H1 (cell line): ENCODE results near the gene DNAAF6. TPM values are rescaled to one million over a fixed set of nuclear protein-coding genes. Genes with fewer than 3 reads are reported as not detected.
A peak's percentile ranks its signal among the peaks of the same experiment; 100 is the strongest.

Experiments used
- CTCF ChIA-PET: fragments of 300-600 bp; sonication (Branson Sonifier 250); formaldehyde crosslinking; loops from one replicate; lab custom pipeline; 2021; ENCODE audit not compliant: partially characterized antibody; lab: Charles Lee
- POLR2A ChIA-PET: fragments of 300-600 bp; sonication (Branson Sonifier 250); formaldehyde crosslinking; loops from one replicate; lab custom pipeline; 2021; ENCODE audit warnings: inconsistent platforms; ENCODE audit not compliant: partially characterized antibody; lab: Charles Lee
- DNase-seq, 2 experiments: peaks; one replicate each; pipeline versions ENCODE4 v3.0.0 to v3.0.0-alpha.2; 2010 to 2022; ENCODE audit warnings: low spot score in 2 of 2, low read depth in 1 of 2, mixed read lengths in 1 of 2
- FAIRE-seq: peaks from 2 replicates; lab custom pipeline; 2011; peaks lifted over from hg19 to GRCh38; lab: Jason Lieb, UNC
- H2AFZ ChIP-seq: 2 replicates; pipeline ENCODE4 v1.8.1; 2012; ENCODE audit warnings: low read length, inconsistent platforms
- H2AK5ac ChIP-seq: 2 replicates; pipeline ENCODE4 v1.6.1; 2013; ENCODE audit warnings: low read depth, low read length
- H2BK120ac ChIP-seq: replicated peaks from 2 replicates; pipeline ENCODE3; 2013; ENCODE audit warnings: low read depth, low read length, inconsistent platforms
- H2BK12ac ChIP-seq: 2 replicates; pipeline ENCODE4 v1.6.1; 2013; ENCODE audit warnings: low read depth, low read length
- H2BK15ac ChIP-seq: 2 replicates; pipeline ENCODE4 v1.6.1; 2013; ENCODE audit warnings: low read length
- H2BK20ac ChIP-seq: 2 replicates; pipeline ENCODE4 v1.6.1; 2013; ENCODE audit warnings: low read length
- H2BK5ac ChIP-seq: 2 replicates; pipeline ENCODE4 v1.6.1; 2013; ENCODE audit warnings: low read depth, low read length
- H3K14ac ChIP-seq: 2 replicates; pipeline ENCODE4 v1.6.1; 2013; ENCODE audit warnings: inconsistent platforms; ENCODE audit not compliant: insufficient read length
- H3K18ac ChIP-seq: 2 replicates; pipeline ENCODE4 v1.6.1; 2013; ENCODE audit warnings: low read length; ENCODE audit errors: extremely low read depth
- H3K23ac ChIP-seq: 2 replicates; pipeline ENCODE4 v1.6.1; 2013; ENCODE audit warnings: inconsistent platforms; ENCODE audit not compliant: insufficient read length
- H3K23me2 ChIP-seq: 2 replicates; pipeline ENCODE4 v1.6.1; 2013; ENCODE audit warnings: low read depth, low read length
- H3K27ac ChIP-seq: 2 replicates; pipeline ENCODE4 v1.6.1; 2011; ENCODE audit warnings: low read depth, low read length, inconsistent platforms
- H3K27me3 ChIP-seq, 4 experiments: replicated peaks in 1 of 4; 1 replicate in 1 of 4; 2 replicates in 3 of 4; pipeline versions ENCODE4 v1.6.1 to v1.8.1; 2011 to 2013; ENCODE audit warnings: low read length in 3 of 4, mild to moderate bottlenecking in 3 of 4, inconsistent platforms in 2 of 4, mixed read lengths in 2 of 4, moderate library complexity in 1 of 4; ENCODE audit not compliant: control insufficient read depth in 3 of 4, insufficient read depth in 3 of 4; ENCODE audit errors: extremely low read depth in 1 of 4
- H3K36me3 ChIP-seq, 4 experiments: 2 replicates each; pipeline versions ENCODE4 v1.6.1 to v1.8.1; 2011 to 2013; ENCODE audit warnings: mild to moderate bottlenecking in 4 of 4, low read length in 3 of 4, moderate library complexity in 2 of 4, control low read depth in 1 of 4, inconsistent platforms in 1 of 4; ENCODE audit not compliant: insufficient read depth in 4 of 4, control insufficient read depth in 2 of 4
- H3K4ac ChIP-seq: replicated peaks from 2 replicates; pipeline ENCODE3; 2013; ENCODE audit warnings: low read length, low read depth, mixed read lengths, inconsistent platforms; ENCODE audit not compliant: insufficient read length
- H3K4me1 ChIP-seq, 4 experiments: replicated peaks in 1 of 4; 1 replicate in 1 of 4; 2 replicates in 3 of 4; pipeline versions ENCODE4 v1.6.1 to v1.8.1; 2011 to 2013; ENCODE audit warnings: low read length in 3 of 4, inconsistent platforms in 2 of 4, mixed read lengths in 1 of 4; ENCODE audit not compliant: insufficient read depth in 4 of 4, control insufficient read depth in 3 of 4
- H3K4me2 ChIP-seq, 2 experiments: 2 replicates each; pipeline versions ENCODE4 v1.6.1 to v1.8.1; 2011 to 2013; ENCODE audit warnings: low read depth in 2 of 2, low read length in 2 of 2, control low read depth in 1 of 2, inconsistent platforms in 1 of 2, mild to moderate bottlenecking in 1 of 2; ENCODE audit not compliant: insufficient read depth in 1 of 2
- H3K4me3 ChIP-seq, 4 experiments: fragments of 200-600, 300-600 bp in 1 of 4; sonication (generic), shearing (Covaris generic), sonication (Bioruptor Twin) in 1 of 4; 2 replicates each; pipeline versions ENCODE4 v1.5.1 to v1.8.1; 2011 to 2016; ENCODE audit warnings: low read length in 4 of 4, low read depth in 3 of 4, control low read depth in 2 of 4, inconsistent platforms in 2 of 4, mild to moderate bottlenecking in 2 of 4, mixed read lengths in 1 of 4, moderate library complexity in 1 of 4; ENCODE audit not compliant: insufficient read depth in 2 of 4; ENCODE audit errors: extremely low read depth in 1 of 4
- H3K56ac ChIP-seq: replicated peaks from 2 replicates; pipeline ENCODE3; 2013; ENCODE audit warnings: low read depth, mild to moderate bottlenecking, mixed read lengths, low read length, inconsistent platforms; ENCODE audit not compliant: insufficient read length
- H3K79me1 ChIP-seq: 2 replicates; pipeline ENCODE4 v1.6.1; 2013; ENCODE audit warnings: low read depth, low read length, control low read depth
- H3K79me2 ChIP-seq, 2 experiments: 2 replicates each; pipeline versions ENCODE4 v1.6.1 to v1.8.1; 2012 to 2013; ENCODE audit warnings: low read length in 2 of 2, mild to moderate bottlenecking in 2 of 2, inconsistent platforms in 1 of 2; ENCODE audit not compliant: insufficient read depth in 2 of 2, control insufficient read depth in 1 of 2
- H3K9ac ChIP-seq, 4 experiments: replicated peaks in 1 of 4; 1 replicate in 1 of 4; 2 replicates in 3 of 4; pipeline versions ENCODE4 v1.6.1 to v1.8.1; 2011 to 2013; ENCODE audit warnings: low read depth in 3 of 4, low read length in 3 of 4, control low read depth in 2 of 4, mild to moderate bottlenecking in 2 of 4, moderate library complexity in 2 of 4, inconsistent platforms in 1 of 4; ENCODE audit errors: extremely low read depth in 1 of 4
- H3K9me3 ChIP-seq, 2 experiments: 2 replicates each; pipeline versions ENCODE4 v1.6.1 to v1.8.1; 2012 to 2013; ENCODE audit warnings: mild to moderate bottlenecking in 2 of 2, moderate library complexity in 2 of 2, control low read depth in 1 of 2, inconsistent platforms in 1 of 2, low read depth in 1 of 2, low read length in 1 of 2, mixed read lengths in 1 of 2; ENCODE audit not compliant: insufficient read depth in 2 of 2
- H4K20me1 ChIP-seq, 2 experiments: replicated peaks in 1 of 2; 2 replicates each; pipeline versions ENCODE3 to v1.8.1; 2011 to 2013; ENCODE audit warnings: inconsistent platforms in 2 of 2, low read length in 2 of 2, mild to moderate bottlenecking in 1 of 2; ENCODE audit not compliant: insufficient read depth in 2 of 2, control insufficient read depth in 1 of 2
- H4K5ac ChIP-seq: 2 replicates; pipeline ENCODE4 v1.6.1; 2013; ENCODE audit warnings: low read length, low read depth, mixed read lengths, inconsistent platforms; ENCODE audit not compliant: insufficient read length
- H4K8ac ChIP-seq: 2 replicates; pipeline ENCODE4 v1.8.0; 2013; ENCODE audit warnings: mild to moderate bottlenecking, moderate library complexity, low read length, inconsistent platforms; ENCODE audit not compliant: insufficient read depth; ENCODE audit errors: extremely low read depth
- H4K91ac ChIP-seq: replicated peaks from 2 replicates; pipeline ENCODE3; 2013; ENCODE audit warnings: low read length, mixed read lengths, inconsistent platforms; ENCODE audit not compliant: insufficient read length
- CTBP2 ChIP-seq: IDR thresholded peaks from 2 replicates; pipeline ENCODE4 v1.7.0; 2011; ENCODE audit warnings: borderline replicate concordance, mild to moderate bottlenecking, moderate library complexity, mixed read lengths, low read length; ENCODE audit not compliant: insufficient read depth, insufficient read length
- GTF2F1 ChIP-seq: IDR thresholded peaks from 2 replicates; pipeline ENCODE4 v1.6.1; 2012; ENCODE audit warnings: low read depth, low read length, improper control_type of control experiment, borderline replicate concordance
- HDAC6 ChIP-seq: IDR thresholded peaks from one replicate; pipeline ENCODE4 v1.7.1; 2012; ENCODE audit warnings: low read depth, mild to moderate bottlenecking, inconsistent platforms, low read length, moderate library complexity
- MAFK ChIP-seq: IDR thresholded peaks from 2 replicates; pipeline ENCODE4 v1.6.1; 2012; ENCODE audit warnings: low read depth, mild to moderate bottlenecking, improper control_type of control experiment, low read length
- MAX ChIP-seq: IDR thresholded peaks from 2 replicates; pipeline ENCODE4 v1.6.1; 2012; ENCODE audit warnings: inconsistent platforms
- POLR2A ChIP-seq, 2 experiments: IDR thresholded peaks; 1 replicate in 1 of 2; 2 replicates in 1 of 2; pipeline ENCODE4 v1.6.1; 2011; ENCODE audit warnings: low read depth in 2 of 2, low read length in 2 of 2, mild to moderate bottlenecking in 2 of 2; ENCODE audit errors: control extremely low read depth in 1 of 2
- POU5F1 ChIP-seq: IDR thresholded peaks from 2 replicates; pipeline ENCODE4 v1.6.1; 2011; ENCODE audit warnings: low read depth, mild to moderate bottlenecking, low read length, moderate library complexity
- RAD21 ChIP-seq, 2 experiments: IDR thresholded peaks in 1 of 2; conservative IDR thresholded peaks in 1 of 2; 2 replicates each; pipeline ENCODE4 v1.6.1; 2011; ENCODE audit warnings: low read depth in 2 of 2, low read length in 2 of 2, improper control_type of control experiment in 1 of 2, inconsistent platforms in 1 of 2, mild to moderate bottlenecking in 1 of 2, moderate library complexity in 1 of 2
- SP1 ChIP-seq: IDR thresholded peaks from 2 replicates; pipeline ENCODE4 v1.6.1; 2011; ENCODE audit warnings: low read depth, low read length
- SP2 ChIP-seq: IDR thresholded peaks from 2 replicates; pipeline ENCODE4 v1.6.1; 2012; ENCODE audit warnings: mild to moderate bottlenecking, low read length, inconsistent platforms
- USF2 ChIP-seq: IDR thresholded peaks from 2 replicates; pipeline ENCODE4 v1.6.1; 2011; ENCODE audit warnings: low read length, improper control_type of control experiment
- YY1 ChIP-seq: IDR thresholded peaks from 2 replicates; pipeline ENCODE4 v1.6.1; 2011; ENCODE audit warnings: low read depth, mild to moderate bottlenecking, low read length
- ZNF274 ChIP-seq: IDR thresholded peaks from 2 replicates; pipeline ENCODE4 v1.7.0; 2012; ENCODE audit warnings: low read length, borderline replicate concordance; ENCODE audit errors: extremely low read depth
- WGBS, 2 experiments: shearing (Covaris generic) in 1 of 2; methylation state at CpG; one replicate each; pipeline versions ENCODE4 v1.1.6 to v1.1.7; 2013 to 2015; ENCODE audit warnings: low lambda C conversion rate in 2 of 2, mixed read lengths in 2 of 2, inconsistent platforms in 1 of 2, low coverage in 1 of 2, missing lambda C conversion rate in 1 of 2; ENCODE audit not compliant: insufficient replicate concordance in 2 of 2, insufficient coverage in 1 of 2, insufficient read length in 1 of 2; ENCODE audit errors: extremely low coverage in 1 of 2, missing lambda C conversion rate in 1 of 2; 5-methylcytosine and 5-hydroxymethylcytosine counted together
- polyA plus RNA-seq, 7 experiments: library from polyadenylated mRNA; depleted of rRNA in 3 of 7; stranded (reverse) in 5 of 7; unstranded in 2 of 7; fragments of >200 nt in 5 of 7; fragments of 200-250 nt in 2 of 7; gene quantifications; 1 replicate in 5 of 7; 2 replicates in 1 of 7; 4 replicates in 1 of 7; pipeline versions ENCODE4 v1.2.1 to v1.2.3, GENCODE V29; 2011 to 2013; ENCODE audit warnings: missing spikeins in 2 of 7, mixed read lengths in 2 of 7
- total RNA-seq: library from RNA; stranded (reverse); fragmentation: NEBNext Ultra II Directional; extraction: Animal tissue kit (Norgen Biotek cat#: 25700); gene quantifications from 2 replicates; pipeline ENCODE4 v1.2.1, GENCODE V29; 2021

Gene DNAAF6
- total and polyA plus RNA-seq, 2 of the 8 experiments (the other 6 are each of a cell fraction or from before 2014, with no cell fraction given) = not detected

- Histone ChIP-seq H3K4ac (no peak overlapping the region), H3K36me3 (no peaks in the 10 kb centered on the region), H4K5ac (no peak overlapping the region), H3K18ac (peak overlapping the region; percentile 32), H3K27me3 (peaks cover 0 to 11% (median 5%) of the 10 kb centered on the region in 4 experiments; a peak in 5 of 7 replicates), H3K14ac (no peak overlapping the region), H3K56ac (no peak overlapping the region), H3K9me3 (no peaks in the 10 kb centered on the region), H3K4me2 (peak overlapping the region; percentile 74 to 76), H2BK5ac (no peak overlapping the region), H4K8ac (no peak overlapping the region), H2BK15ac (no peak overlapping the region), H4K20me1 (no peaks in the 10 kb centered on the region), H3K4me3 (peak overlapping the region; percentile 32 to 62 (median 44); a peak in 7 of 8 replicates), H3K23me2 (no peaks in the 10 kb centered on the region; the same call in 1 of the 2 replicates), H3K27ac (no peak overlapping the region), H3K9ac (no peak overlapping the region; a peak in 1 of 7 replicates), H3K4me1 (no peaks in the 10 kb centered on the region), H2BK20ac (no peak overlapping the region), H3K23ac (no peak overlapping the region), H2AFZ (peak overlapping the region; percentile 81; the same call in 1 of the 2 replicates), H3K79me2 (no peaks in the 10 kb centered on the region), H2BK12ac (no peak overlapping the region), H3K79me1 (no peaks in the 10 kb centered on the region), H2BK120ac (no peak overlapping the region), H4K91ac (no peak overlapping the region), H2AK5ac (no peak overlapping the region)
- FAIRE-seq (no peak), DNase-seq (peak in 1 of 2 experiments; percentile 67)
- CTCF ChIA-PET = interaction anchor here (0.8 to 2.8 kb wide), 16 partner anchors 9 to 619 kb away, joined by 3 to 13 read pairs (median 3); no protein-coding TSS in a partner anchor
- WGBS, 2 experiments = 8% methylated on average over 14 of the region's 41 CpGs; no CpG with 5 or more reads in 1 of the 2 experiments
- POLR2A ChIA-PET = no interaction called here
- TF ChIP-seq YY1 (no peak), POLR2A (IDR thresholded peaks at IDR 0.05; ENCODE audit: control extremely low read depth in 1 of 2, low read depth in 2 of 2, low read length in 2 of 2) (no peak), CTBP2 (no peak), SP2 (no peak), MAFK (no peak), POU5F1 (no peak), HDAC6 (no peak), ZNF274 (no peak), SP1 (no peak), RAD21 (IDR thresholded peaks at IDR 0.05 in 1 of 2, conservative IDR thresholded peaks at IDR 0.05 in 1 of 2; ENCODE audit: low read depth in 2 of 2, low read length in 2 of 2) (peak; percentile 29 to 34), MAX (no peak), GTF2F1 (no peak), USF2 (no peak)
Measured at GRCh38 chrX:107272431-107272921, 66.1 kb downstream of the DNAAF6 start.
